Endothelial cell of umbilical vein (primary cell): Measurements from ENCODE around the gene OLFML2A.

Experiments used
- CTCF ChIP-seq, 2 donors: IDR thresholded peaks; 1 replicate in 1 of 2; 2 replicates in 1 of 2; pipeline ENCODE4 v1.5.1; 2011; ENCODE audit warnings: low read length in 2 of 2, mild to moderate bottlenecking in 2 of 2, moderate library complexity in 2 of 2, control low read depth in 1 of 2, inconsistent platforms in 1 of 2, low read depth in 1 of 2; ENCODE audit not compliant: insufficient read depth in 1 of 2; ENCODE audit errors: extremely low read depth in 1 of 2
- POLR2A ChIP-seq: IDR thresholded peaks from 2 replicates; pipeline ENCODE4 v1.6.1; 2012; ENCODE audit warnings: low read depth, mild to moderate bottlenecking, control low read depth, low read length

DNA sequence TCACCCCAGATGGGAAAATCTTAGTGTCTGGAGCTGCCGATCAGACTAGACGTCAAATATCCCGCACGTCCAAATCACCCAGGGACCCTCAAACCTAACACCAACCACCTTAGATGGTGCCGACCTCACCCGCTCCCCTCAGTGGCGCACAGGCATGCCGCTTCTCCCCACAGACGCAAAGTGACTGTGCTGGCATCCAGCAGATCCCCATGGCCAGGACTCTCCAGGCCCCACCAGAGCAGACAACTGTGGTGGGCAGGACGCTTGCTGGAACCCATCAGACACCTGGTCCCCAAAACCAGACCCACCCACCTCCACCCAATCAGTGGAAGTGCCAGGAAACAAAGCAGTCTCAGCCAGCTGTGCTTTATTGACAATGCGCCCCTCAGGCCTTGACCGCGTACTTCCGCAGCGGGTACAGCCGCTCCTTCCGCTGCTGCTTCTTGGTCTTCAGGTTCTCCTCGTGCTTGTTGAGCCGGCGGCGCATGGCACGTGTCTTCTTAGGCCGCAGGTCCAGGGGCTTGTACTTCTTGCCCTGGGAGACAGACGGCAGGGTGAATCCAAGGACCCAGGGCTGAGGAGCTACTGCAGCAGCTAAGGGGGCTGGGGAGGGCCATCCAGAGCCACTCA lies 80.7 kb downstream of the OLFML2A start:
- TF ChIP-seq CTCF (IDR thresholded peaks at IDR 0.05; ENCODE audit: extremely low read depth in 1 of 2, insufficient read depth in 1 of 2, low read depth in 1 of 2, low read length in 2 of 2) (no peak), POLR2A (no peak)
